ENCODE results near the gene TRIM33.
A peak's percentile ranks its signal among the peaks of the same experiment; 100 is the strongest.

TRIM33 gene

GRCh38 chr1:114511032-114511785 lies at the start of gene TRIM33:
TRIM33 (minus strand) TSS chr1:114511203; CDS start chr1:114511076, 127 bp downstream.
- peak; percentile 93 for DNase-seq

- DNase-seq = no peak
These were observed 48.4 kb upstream of the TRIM33 start for GRCh38 chr1:114559356-114559755.

- DNase-seq = no peak
These were observed 47.5 kb upstream of the TRIM33 start for GRCh38 chr1:114558544-114558943.

- DNase-seq = no peak
These were observed 43.6 kb upstream of the TRIM33 start for GRCh38 chr1:114554577-114554976.

- no peak for DNase-seq
These were observed 41.2 kb upstream of the TRIM33 start for GRCh38 chr1:114552106-114552639.

GRCh38 chr1:114551400-114551799 lies 40.4 kb upstream of the TRIM33 start:
- DNase-seq = no peak

- no peak for DNase-seq
These were observed 39.3 kb upstream of the TRIM33 start for GRCh38 chr1:114550336-114550735.

GRCh38 chr1:114549137-114549536 lies 38.1 kb upstream of the TRIM33 start:
- DNase-seq = no peak

- no peak for DNase-seq
These were observed 36.1 kb upstream of the TRIM33 start for GRCh38 chr1:114547076-114547475.

GRCh38 chr1:114545796-114546195 lies 34.8 kb upstream of the TRIM33 start:
- DNase-seq = no peak

- DNase-seq = no peak
These were observed 34.3 kb upstream of the TRIM33 start for GRCh38 chr1:114545315-114545714.

GRCh38 chr1:114540821-114541220 lies 29.8 kb upstream of the TRIM33 start:
- no peak for DNase-seq

- DNase-seq = no peak
These were observed 29.3 kb upstream of the TRIM33 start for GRCh38 chr1:114540272-114540671.

- no peak for DNase-seq
These were observed 25.0 kb upstream of the TRIM33 start for GRCh38 chr1:114536043-114536442.

- no peak for DNase-seq
These were observed 24.4 kb upstream of the TRIM33 start for GRCh38 chr1:114535401-114535800.

GRCh38 chr1:114531094-114531493 lies 20.1 kb upstream of the TRIM33 start:
- no peak for DNase-seq

- DNase-seq = no peak
These were observed 19.2 kb upstream of the TRIM33 start for GRCh38 chr1:114530224-114530623.

GRCh38 chr1:114524944-114525343 lies 13.9 kb upstream of the TRIM33 start:
- DNase-seq = no peak

GRCh38 chr1:114522264-114522575 lies 11.2 kb upstream of the TRIM33 start:
- DNase-seq = no peak

- DNase-seq = no peak
These were observed 10.6 kb upstream of the TRIM33 start for GRCh38 chr1:114521396-114522263.

- DNase-seq = no peak
These were observed 6.3 kb upstream of the TRIM33 start for GRCh38 chr1:114517348-114517747.

- DNase-seq = no peak
These were observed 1.7 kb upstream of the TRIM33 start for GRCh38 chr1:114512595-114513280.

GRCh38 chr1:114510274-114511031 lies 550 bp downstream of the TRIM33 start:
- peak; percentile 58 for DNase-seq

Data from activated CD4-positive, CD25-positive, alpha-beta regulatory T cell treated with anti-CD3 and anti-CD28 coated beads, Interleukin-2, amount 50 U/mL, for 72 hours (primary cell).